ENCODE results near the gene SLC25A18.
"Not testable (repeated sequence)": the region's sequence is repeated elsewhere in the genome, so short reads cannot be mapped to it uniquely, and the experiment has no call there.

SLC25A18 gene

GRCh38 chr22:17562906-17563870 lies at the start of gene SLC25A18:
Gene SLC25A18 (plus strand): TSS chr22:17563498. CDS start chr22:17579945, 16,447 bp downstream.
- in situ Hi-C loops (cut with MboI; ENCODE audit: low pct_unique_long_range_greater_than_20kb, low sequenced_read_pairs): no loop called here
- DNase-seq: peak; percentile 26

- no peak for DNase-seq
- in situ Hi-C loops (cut with MboI; ENCODE audit: low pct_unique_long_range_greater_than_20kb, low sequenced_read_pairs): loop anchor here (10.0 to 25.0 kb wide), 2 partner anchors 101 to 429 kb away; partner anchors contain the start of gene IL17RA
Measured at GRCh38 chr22:17513612-17514011, 49.7 kb upstream of the SLC25A18 start.

GRCh38 chr22:17514084-17514483 lies 49.2 kb upstream of the SLC25A18 start:
- DNase-seq: no peak
- in situ Hi-C loops (cut with MboI; ENCODE audit: low pct_unique_long_range_greater_than_20kb, low sequenced_read_pairs): loop anchor here (10.0 to 25.0 kb wide), 2 partner anchors 102 to 429 kb away; partner anchors contain the start of gene IL17RA

- in situ Hi-C loops (cut with MboI; ENCODE audit: low pct_unique_long_range_greater_than_20kb, low sequenced_read_pairs): loop anchor here (10.0 to 25.0 kb wide), 2 partner anchors 106 to 434 kb away; partner anchors contain the start of gene IL17RA
- no peak for DNase-seq
Measured at GRCh38 chr22:17518406-17518805, 44.9 kb upstream of the SLC25A18 start.

GRCh38 chr22:17521971-17522370 lies 41.3 kb upstream of the SLC25A18 start:
- in situ Hi-C loops (cut with MboI; ENCODE audit: low pct_unique_long_range_greater_than_20kb, low sequenced_read_pairs): loop anchor here (25.0 kb wide), 1 partner anchor 110 kb away; no protein-coding TSS in a partner anchor
- DNase-seq: not testable (repeated sequence)

- no peak for DNase-seq
- in situ Hi-C loops (cut with MboI; ENCODE audit: low pct_unique_long_range_greater_than_20kb, low sequenced_read_pairs): loop anchor here (25.0 kb wide), 1 partner anchor 112 kb away; no protein-coding TSS in a partner anchor
Measured at GRCh38 chr22:17523925-17524324, 39.4 kb upstream of the SLC25A18 start.

- in situ Hi-C loops (cut with MboI; ENCODE audit: low pct_unique_long_range_greater_than_20kb, low sequenced_read_pairs): no loop called here
- no peak for DNase-seq
Measured at GRCh38 chr22:17536269-17536668, 27.0 kb upstream of the SLC25A18 start.

- no peak for DNase-seq
- in situ Hi-C loops (cut with MboI; ENCODE audit: low pct_unique_long_range_greater_than_20kb, low sequenced_read_pairs): no loop called here
Measured at GRCh38 chr22:17537155-17537554, 26.1 kb upstream of the SLC25A18 start.

GRCh38 chr22:17540481-17540880 lies 22.8 kb upstream of the SLC25A18 start:
- in situ Hi-C loops (cut with MboI; ENCODE audit: low pct_unique_long_range_greater_than_20kb, low sequenced_read_pairs): no loop called here
- peak; percentile 19 for DNase-seq

GRCh38 chr22:17541476-17541875 lies 21.8 kb upstream of the SLC25A18 start:
- no peak for DNase-seq
- in situ Hi-C loops (cut with MboI; ENCODE audit: low pct_unique_long_range_greater_than_20kb, low sequenced_read_pairs): no loop called here

GRCh38 chr22:17542452-17542851 lies 20.8 kb upstream of the SLC25A18 start:
- no peak for DNase-seq
- in situ Hi-C loops (cut with MboI; ENCODE audit: low pct_unique_long_range_greater_than_20kb, low sequenced_read_pairs): no loop called here

GRCh38 chr22:17548010-17548755 lies 15.1 kb upstream of the SLC25A18 start:
- in situ Hi-C loops (cut with MboI; ENCODE audit: low pct_unique_long_range_greater_than_20kb, low sequenced_read_pairs): no loop called here
- DNase-seq: no peak

GRCh38 chr22:17548756-17549035 lies 14.6 kb upstream of the SLC25A18 start:
- in situ Hi-C loops (cut with MboI; ENCODE audit: low pct_unique_long_range_greater_than_20kb, low sequenced_read_pairs): no loop called here
- DNase-seq: no peak

GRCh38 chr22:17549183-17549582 lies 14.1 kb upstream of the SLC25A18 start:
- in situ Hi-C loops (cut with MboI; ENCODE audit: low pct_unique_long_range_greater_than_20kb, low sequenced_read_pairs): no loop called here
- DNase-seq: no peak

GRCh38 chr22:17549655-17550054 lies 13.6 kb upstream of the SLC25A18 start:
- no peak for DNase-seq
- in situ Hi-C loops (cut with MboI; ENCODE audit: low pct_unique_long_range_greater_than_20kb, low sequenced_read_pairs): loop anchor here (10.0 kb wide), 1 partner anchor 55 kb away; no protein-coding TSS in a partner anchor

GRCh38 chr22:17552737-17553136 lies 10.6 kb upstream of the SLC25A18 start:
- in situ Hi-C loops (cut with MboI; ENCODE audit: low pct_unique_long_range_greater_than_20kb, low sequenced_read_pairs): loop anchor here (10.0 kb wide), 1 partner anchor 58 kb away; no protein-coding TSS in a partner anchor
- no peak for DNase-seq

GRCh38 chr22:17554814-17555213 lies 8.5 kb upstream of the SLC25A18 start:
- DNase-seq: no peak
- in situ Hi-C loops (cut with MboI; ENCODE audit: low pct_unique_long_range_greater_than_20kb, low sequenced_read_pairs): loop anchor here (10.0 kb wide), 1 partner anchor 60 kb away; no protein-coding TSS in a partner anchor

GRCh38 chr22:17559188-17559587 lies 4.1 kb upstream of the SLC25A18 start:
- DNase-seq: no peak
- in situ Hi-C loops (cut with MboI; ENCODE audit: low pct_unique_long_range_greater_than_20kb, low sequenced_read_pairs): loop anchor here (10.0 kb wide), 1 partner anchor 64 kb away; no protein-coding TSS in a partner anchor

GRCh38 chr22:17563936-17564391 lies 666 bp downstream of the SLC25A18 start:
- in situ Hi-C loops (cut with MboI; ENCODE audit: low pct_unique_long_range_greater_than_20kb, low sequenced_read_pairs): no loop called here
- no peak for DNase-seq

Data from KBM-7 (cell line).